Neutrophil (primary cell): ENCODE data around the gene LCMT1.

Experiments
- H3K27ac ChIP-seq: fragments of 200-600 bp; sonication (generic); 2 replicates; pipeline ENCODE4 v1.5.1; 2016; ENCODE audit warnings: mild to moderate bottlenecking, moderate library complexity
- H3K27me3 ChIP-seq: fragments of 200-600 bp; sonication (generic); 2 replicates; pipeline ENCODE4 v1.6.0; 2016; ENCODE audit warnings: mild to moderate bottlenecking
- H3K36me3 ChIP-seq: fragments of 200-600 bp; sonication (generic); 2 replicates; pipeline ENCODE4 v1.5.1; 2017
- H3K4me1 ChIP-seq, 2 experiments: fragments of 200-600 bp in 1 of 2; sonication (generic) in 1 of 2; 1 replicate in 1 of 2; 2 replicates in 1 of 2; pipeline versions ENCODE4 v1.5.1 to v1.6.1; 2013 to 2016; ENCODE audit warnings: low read depth in 1 of 2, low read length in 1 of 2, mild to moderate bottlenecking in 1 of 2, moderate library complexity in 1 of 2; ENCODE audit not compliant: control insufficient read depth in 1 of 2, insufficient read depth in 1 of 2
- H3K4me3 ChIP-seq, 2 experiments: fragments of 200-600 bp in 1 of 2; sonication (generic) in 1 of 2; 1 replicate in 1 of 2; 2 replicates in 1 of 2; pipeline ENCODE4 v1.5.1; 2013 to 2016; ENCODE audit warnings: low read depth in 1 of 2, low read length in 1 of 2, mild to moderate bottlenecking in 1 of 2, moderate library complexity in 1 of 2
- H3K9me3 ChIP-seq: fragments of 200-600 bp; sonication (generic); 2 replicates; pipeline ENCODE4 v1.5.1; 2016
- CTCF ChIP-seq: fragments of 200-600 bp; sonication (generic); IDR thresholded peaks from 2 replicates; pipeline ENCODE4 v1.5.1; 2016; ENCODE audit warnings: antibody characterized with exemption

LCMT1 gene

GRCh38 chr16:25080420-25081131 is 31.0 kb upstream of the LCMT1 start:
- H3K4me1 ChIP-seq: no peaks in the 10 kb centered on the region
- H3K4me3 ChIP-seq: no peak overlapping the region
- no peaks in the 10 kb centered on the region for H3K27me3 ChIP-seq
- H3K27ac ChIP-seq: no peak overlapping the region
- H3K9me3 ChIP-seq: no peaks in the 10 kb centered on the region
- H3K36me3 ChIP-seq: no peaks in the 10 kb centered on the region
- TF ChIP-seq CTCF: no peak

GRCh38 chr16:25081702-25082101 is 29.8 kb upstream of the LCMT1 start:
- Histone ChIP-seq H3K36me3 (no peaks in the 10 kb centered on the region), H3K9me3 (no peaks in the 10 kb centered on the region), H3K27ac (no peak overlapping the region), H3K4me1 (no peaks in the 10 kb centered on the region), H3K27me3 (no peaks in the 10 kb centered on the region), H3K4me3 (no peak overlapping the region)
- TF ChIP-seq CTCF: no peak

- no peak for TF ChIP-seq CTCF
- H3K4me3 ChIP-seq: no peak overlapping the region
- no peaks in the 10 kb centered on the region for H3K36me3 ChIP-seq
- H3K9me3 ChIP-seq: no peaks in the 10 kb centered on the region
- no peaks in the 10 kb centered on the region for H3K27me3 ChIP-seq
- H3K27ac ChIP-seq: no peak overlapping the region
- no peaks in the 10 kb centered on the region for H3K4me1 ChIP-seq
Measured at GRCh38 chr16:25083065-25083464, 28.5 kb upstream of the LCMT1 start.

- no peak overlapping the region for H3K4me3 ChIP-seq
- no peaks in the 10 kb centered on the region for H3K27me3 ChIP-seq
- H3K36me3 ChIP-seq: no peaks in the 10 kb centered on the region
- H3K4me1 ChIP-seq: no peaks in the 10 kb centered on the region
- no peak for TF ChIP-seq CTCF
- H3K9me3 ChIP-seq: no peaks in the 10 kb centered on the region
- no peak overlapping the region for H3K27ac ChIP-seq
Measured at GRCh38 chr16:25083701-25084100, 27.8 kb upstream of the LCMT1 start.

GRCh38 chr16:25084797-25085196 is 26.7 kb upstream of the LCMT1 start:
- TF ChIP-seq CTCF: no peak
- no peaks in the 10 kb centered on the region for H3K36me3 ChIP-seq
- no peak overlapping the region for H3K27ac ChIP-seq
- H3K9me3 ChIP-seq: no peaks in the 10 kb centered on the region
- H3K4me1 ChIP-seq: no peaks in the 10 kb centered on the region
- H3K27me3 ChIP-seq: no peaks in the 10 kb centered on the region
- H3K4me3 ChIP-seq: no peak overlapping the region

GRCh38 chr16:25087761-25088160 is 23.8 kb upstream of the LCMT1 start:
- TF ChIP-seq CTCF: no peak

More at GRCh38 chr16:25087761-25088160, 23.8 kb upstream of the LCMT1 start:
- Histone ChIP-seq H3K4me3 (no peak overlapping the region), H3K4me1 (no peaks in the 10 kb centered on the region), H3K9me3 (no peaks in the 10 kb centered on the region), H3K36me3 (no peaks in the 10 kb centered on the region), H3K27ac (no peak overlapping the region), H3K27me3 (no peaks in the 10 kb centered on the region)
